H9 (cell line): ENCODE measurements around the gene RHEBL1. TPM values are rescaled to one million over a fixed set of nuclear protein-coding genes. Genes with fewer than 3 reads are reported as not detected.
A peak's percentile ranks its signal among the peaks of the same experiment; 100 is the strongest.

Experiments
- DNase-seq: peaks from one replicate; pipeline ENCODE4 v3.0.0-alpha.2; 2017
- H2AFZ ChIP-seq: one replicate; pipeline ENCODE4 v1.6.1; 2013; ENCODE audit warnings: mild to moderate bottlenecking, low read length, control low read depth, moderate library complexity
- H2AK5ac ChIP-seq: 2 replicates; pipeline ENCODE4 v1.6.1; 2013; ENCODE audit warnings: low read length, control low read depth, mixed read lengths; ENCODE audit not compliant: insufficient read length
- H2BK120ac ChIP-seq: one replicate; pipeline ENCODE4 v1.6.1; 2013; ENCODE audit warnings: low read depth, mild to moderate bottlenecking, low read length, control low read depth, inconsistent platforms; ENCODE audit not compliant: poor library complexity, severe bottlenecking
- H2BK12ac ChIP-seq: 2 replicates; pipeline ENCODE4 v1.6.1; 2013; ENCODE audit warnings: low read length, control low read depth, mixed read lengths, low read depth; ENCODE audit not compliant: insufficient read length
- H2BK15ac ChIP-seq: 2 replicates; pipeline ENCODE4 v1.6.1; 2013; ENCODE audit warnings: low read depth, low read length, control low read depth
- H2BK20ac ChIP-seq: one replicate; pipeline ENCODE4 v1.6.1; 2013; ENCODE audit warnings: low read depth, mild to moderate bottlenecking, low read length, control low read depth, inconsistent platforms; ENCODE audit not compliant: poor library complexity, severe bottlenecking
- H2BK5ac ChIP-seq: 2 replicates; pipeline ENCODE4 v1.6.1; 2013; ENCODE audit warnings: low read length, control low read depth, mixed read lengths; ENCODE audit not compliant: insufficient read length
- H3K14ac ChIP-seq: 2 replicates; pipeline ENCODE4 v1.6.1; 2013; ENCODE audit warnings: low read length, control low read depth; ENCODE audit not compliant: insufficient read depth
- H3K18ac ChIP-seq: 2 replicates; pipeline ENCODE4 v1.6.1; 2013; ENCODE audit warnings: low read depth, mild to moderate bottlenecking, mixed read lengths, low read length, control low read depth; ENCODE audit not compliant: insufficient read length
- H3K23ac ChIP-seq: 2 replicates; pipeline ENCODE4 v1.6.1; 2013; ENCODE audit warnings: low read length, control low read depth, mixed read lengths, low read depth; ENCODE audit not compliant: insufficient read length
- H3K23me2 ChIP-seq: 2 replicates; pipeline ENCODE4 v1.6.1; 2013; ENCODE audit warnings: low read depth, mild to moderate bottlenecking, mixed read lengths, low read length, control low read depth; ENCODE audit not compliant: insufficient read length, poor library complexity, severe bottlenecking
- H3K27ac ChIP-seq: 2 replicates; pipeline ENCODE4 v1.5.1; 2013; ENCODE audit warnings: low read length, control low read depth, mixed read lengths, low read depth; ENCODE audit not compliant: insufficient read length
- H3K27me3 ChIP-seq: 2 replicates; pipeline ENCODE4 v1.6.1; 2013; ENCODE audit warnings: low read length, control low read depth, inconsistent platforms; ENCODE audit not compliant: insufficient read depth
- H3K4ac ChIP-seq: 2 replicates; pipeline ENCODE4 v1.6.1; 2013; ENCODE audit warnings: low read depth, mild to moderate bottlenecking, control low read depth, inconsistent platforms, low read length, moderate library complexity
- H3K4me1 ChIP-seq: 2 replicates; pipeline ENCODE4 v1.6.1; 2013; ENCODE audit warnings: low read length, control low read depth, inconsistent platforms; ENCODE audit not compliant: insufficient read depth
- H3K4me2 ChIP-seq: 2 replicates; pipeline ENCODE4 v1.6.1; 2013; ENCODE audit warnings: low read length, control low read depth, mixed read lengths; ENCODE audit not compliant: insufficient read length, insufficient read depth
- H3K56ac ChIP-seq: 2 replicates; pipeline ENCODE4 v1.6.1; 2013; ENCODE audit warnings: low read depth, mild to moderate bottlenecking, mixed read lengths, low read length, control low read depth; ENCODE audit not compliant: insufficient read length
- H3K79me1 ChIP-seq: 2 replicates; pipeline ENCODE4 v1.6.1; 2013; ENCODE audit warnings: low read depth, mild to moderate bottlenecking, moderate library complexity, low read length, control low read depth, inconsistent platforms; ENCODE audit not compliant: insufficient read depth, poor library complexity, severe bottlenecking
- H3K79me2 ChIP-seq: 2 replicates; pipeline ENCODE4 v1.6.1; 2013; ENCODE audit warnings: low read length, control low read depth, inconsistent platforms; ENCODE audit not compliant: insufficient read depth
- H3K9ac ChIP-seq: 2 replicates; pipeline ENCODE4 v1.6.1; 2013; ENCODE audit warnings: low read length, control low read depth, mixed read lengths; ENCODE audit not compliant: insufficient read length; ENCODE audit errors: extremely low read depth
- H3K9me3 ChIP-seq: one replicate; pipeline ENCODE4 v1.6.1; 2013; ENCODE audit warnings: low read depth, low read length, inconsistent platforms; ENCODE audit not compliant: control insufficient read depth
- H3T11ph ChIP-seq: one replicate; pipeline ENCODE4 v1.6.1; 2013; ENCODE audit warnings: mild to moderate bottlenecking, low read length, control low read depth, inconsistent platforms
- H4K20me1 ChIP-seq: one replicate; pipeline ENCODE4 v1.6.1; 2013; ENCODE audit not compliant: control insufficient read depth, insufficient read length, insufficient read depth
- H4K5ac ChIP-seq: 2 replicates; pipeline ENCODE4 v1.6.1; 2013; ENCODE audit warnings: low read depth, mild to moderate bottlenecking, mixed read lengths, low read length, control low read depth; ENCODE audit not compliant: insufficient read length
- H4K8ac ChIP-seq: replicated peaks from 2 replicates; pipeline ENCODE4 v1.6.1; 2013; ENCODE audit warnings: low read length, control low read depth, mixed read lengths, low read depth; ENCODE audit not compliant: insufficient read length
- H4K91ac ChIP-seq: 2 replicates; pipeline ENCODE4 v1.6.1; 2013; ENCODE audit warnings: low read depth, mild to moderate bottlenecking, moderate library complexity, mixed read lengths, low read length, control low read depth; ENCODE audit not compliant: insufficient read length
- H3K27ac Mint-ChIP-seq, 3 experiments: 2 replicates in 2 of 3; 3 replicates in 1 of 3; pipeline ENCODE4 v1.8.0; 2020 to 2021; ENCODE audit warnings: mixed read lengths in 3 of 3, mild to moderate bottlenecking in 1 of 3, moderate library complexity in 1 of 3
- H3K27me3 Mint-ChIP-seq: 2 replicates; pipeline ENCODE4 v1.8.0; 2021; ENCODE audit warnings: low read depth, mild to moderate bottlenecking, moderate library complexity, mixed read lengths
- H3K36me3 Mint-ChIP-seq, 3 experiments: 2 replicates in 2 of 3; 3 replicates in 1 of 3; pipeline ENCODE4 v1.8.0; 2020 to 2021; ENCODE audit warnings: low read depth in 3 of 3, mixed read lengths in 3 of 3; ENCODE audit not compliant: insufficient read depth in 1 of 3
- H3K4me1 Mint-ChIP-seq, 2 experiments: 2 replicates each; pipeline ENCODE4 v1.8.0; 2020; ENCODE audit warnings: mixed read lengths in 2 of 2
- H3K4me3 Mint-ChIP-seq, 2 experiments: 2 replicates in 1 of 2; 3 replicates in 1 of 2; pipeline ENCODE4 v1.8.0; 2020 to 2021; ENCODE audit warnings: mild to moderate bottlenecking in 2 of 2, mixed read lengths in 2 of 2, moderate library complexity in 1 of 2
- H3K9me3 Mint-ChIP-seq, 2 experiments: 2 replicates in 1 of 2; 3 replicates in 1 of 2; pipeline ENCODE4 v1.8.0; 2020; ENCODE audit warnings: mild to moderate bottlenecking in 2 of 2, mixed read lengths in 2 of 2, moderate library complexity in 1 of 2
- WGBS: extraction: QIAGEN DNeasy Blood & Tissue Kit; methylation state at CpG from one replicate; pipeline ENCODE4 v1.1.7; 2013; ENCODE audit warnings: missing lambda C conversion rate, low lambda C conversion rate, mixed read lengths; ENCODE audit not compliant: insufficient read length; ENCODE audit errors: extremely low coverage; 5-methylcytosine and 5-hydroxymethylcytosine counted together
- total RNA-seq: library from RNA; stranded (reverse); gene quantifications from 2 replicates; pipeline ENCODE4 v1.2.1, GENCODE V29; 2021
- TF ChIP-seq, protein P1 (sequence below): fragments of 200-600 bp; sonication (generic); conservative IDR thresholded peaks from 3 replicates; pipeline ENCODE4 v1.8.0; 2021; ENCODE audit warnings: antibody characterized with exemption, mild to moderate bottlenecking

Gene RHEBL1
- total RNA-seq, 1 experiment from 2014 or later: 4.0 TPM

DNA sequence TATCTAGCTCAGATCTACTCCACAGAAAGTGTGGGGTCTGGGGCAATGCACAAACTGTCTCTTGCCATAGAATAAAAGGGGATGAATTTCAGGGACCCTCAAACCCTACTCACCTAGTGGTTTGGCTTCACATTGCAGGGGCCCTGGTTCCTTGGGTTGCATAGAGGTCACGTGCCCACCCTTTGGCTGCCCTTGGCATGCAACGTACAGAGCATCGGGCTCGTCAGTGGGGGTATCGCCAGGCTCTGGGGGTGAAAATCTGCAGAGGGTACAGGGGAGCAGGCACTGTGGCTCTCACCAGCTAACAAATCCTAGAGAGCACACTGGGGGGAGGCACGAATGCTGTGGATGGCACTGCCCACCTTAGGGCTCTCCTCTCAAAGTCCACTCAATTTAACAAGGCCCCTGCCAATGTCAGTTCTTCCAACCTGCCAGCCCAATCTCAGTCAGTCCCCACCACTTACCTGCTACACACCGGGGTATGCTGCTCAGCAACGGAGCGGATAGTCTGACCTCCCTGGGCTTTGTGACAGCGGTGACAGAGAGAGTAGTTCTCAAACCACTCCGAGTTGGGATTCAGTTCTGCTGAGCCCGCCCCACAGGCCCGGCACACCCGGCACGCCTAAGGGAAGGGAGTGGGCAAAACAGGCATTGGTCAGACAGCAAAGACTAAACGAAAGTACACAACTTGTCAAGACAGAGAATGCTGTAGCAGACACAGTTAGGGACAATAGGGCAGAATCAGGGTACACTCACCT, 17.1 kb downstream of the RHEBL1 start:
- H3K9ac ChIP-seq: no peak overlapping the region
- TF ChIP-seq, protein P1, sequence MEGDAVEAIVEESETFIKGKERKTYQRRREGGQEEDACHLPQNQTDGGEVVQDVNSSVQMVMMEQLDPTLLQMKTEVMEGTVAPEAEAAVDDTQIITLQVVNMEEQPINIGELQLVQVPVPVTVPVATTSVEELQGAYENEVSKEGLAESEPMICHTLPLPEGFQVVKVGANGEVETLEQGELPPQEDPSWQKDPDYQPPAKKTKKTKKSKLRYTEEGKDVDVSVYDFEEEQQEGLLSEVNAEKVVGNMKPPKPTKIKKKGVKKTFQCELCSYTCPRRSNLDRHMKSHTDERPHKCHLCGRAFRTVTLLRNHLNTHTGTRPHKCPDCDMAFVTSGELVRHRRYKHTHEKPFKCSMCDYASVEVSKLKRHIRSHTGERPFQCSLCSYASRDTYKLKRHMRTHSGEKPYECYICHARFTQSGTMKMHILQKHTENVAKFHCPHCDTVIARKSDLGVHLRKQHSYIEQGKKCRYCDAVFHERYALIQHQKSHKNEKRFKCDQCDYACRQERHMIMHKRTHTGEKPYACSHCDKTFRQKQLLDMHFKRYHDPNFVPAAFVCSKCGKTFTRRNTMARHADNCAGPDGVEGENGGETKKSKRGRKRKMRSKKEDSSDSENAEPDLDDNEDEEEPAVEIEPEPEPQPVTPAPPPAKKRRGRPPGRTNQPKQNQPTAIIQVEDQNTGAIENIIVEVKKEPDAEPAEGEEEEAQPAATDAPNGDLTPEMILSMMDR: 0 out of 3 replicates have a peak, but pooled peaks have one; percentile 12
- WGBS: no CpG with 5 or more reads among the region's 16 CpGs
- no peak overlapping the region for H3K4me2 ChIP-seq
- H3K27ac ChIP-seq: no peak overlapping the region
- H2AK5ac ChIP-seq: no peak overlapping the region
- no peak overlapping the region for H4K5ac ChIP-seq
- peaks cover 6% of the 10 kb centered on the region for H3K4me1 ChIP-seq
- no peaks in the 10 kb centered on the region for H4K20me1 ChIP-seq
- no peaks in the 10 kb centered on the region for H3K23me2 ChIP-seq
- no peak overlapping the region for H3K4me3 Mint-ChIP-seq
- H3K4me1 Mint-ChIP-seq: peaks cover 25 to 28% of the 10 kb centered on the region in 2 experiments
- no peak overlapping the region for H4K91ac ChIP-seq
- no peak overlapping the region for H2AFZ ChIP-seq
- no peaks in the 10 kb centered on the region for H3K9me3 Mint-ChIP-seq
- H3K9me3 ChIP-seq: no peaks in the 10 kb centered on the region
- DNase-seq: no peak
- H2BK5ac ChIP-seq: no peak overlapping the region
- no peak overlapping the region for H2BK12ac ChIP-seq
- no peaks in the 10 kb centered on the region for H3K27me3 Mint-ChIP-seq
- peaks cover 69 to 83% (median 83%) of the 10 kb centered on the region in 3 experiments for H3K36me3 Mint-ChIP-seq
- H3T11ph ChIP-seq: no peak overlapping the region
- peaks cover 26% of the 10 kb centered on the region; the same call in 1 of the 2 replicates for H3K79me2 ChIP-seq
- H3K27me3 ChIP-seq: no peaks in the 10 kb centered on the region
- H4K8ac ChIP-seq: no peak overlapping the region
- H3K27ac Mint-ChIP-seq: 0 out of 7 replicates have a peak overlapping the region, but pooled peaks of 1 of the 3 experiments have one; percentile 28
- H3K4ac ChIP-seq: no peak overlapping the region
- H2BK20ac ChIP-seq: no peak overlapping the region
- H3K18ac ChIP-seq: no peak overlapping the region
- H3K14ac ChIP-seq: no peak overlapping the region
- H3K79me1 ChIP-seq: peaks cover 20% of the 10 kb centered on the region
- no peak overlapping the region for H3K23ac ChIP-seq
- no peak overlapping the region for H3K56ac ChIP-seq
- H2BK15ac ChIP-seq: no peak overlapping the region
- H2BK120ac ChIP-seq: no peak overlapping the region
